ENCODE measurements around the gene TMEM187. TPM values are rescaled to one million over a fixed set of nuclear protein-coding genes. Genes with fewer than 3 reads are reported as not detected.

The TMEM187 gene
- total and polyA plus RNA-seq, 10 of the 15 experiments (the other 5 are each of a cell fraction or from before 2014, with no cell fraction given), result 0.45 to 8.5 (median 4.1) TPM

- ChIA-PET POLR2A (interaction anchor here (1.6 kb wide), 1 partner anchor 10 kb away, joined by 4 read pairs; no protein-coding TSS in a partner anchor), CTCF (interaction anchor here (1.2 to 3.8 kb wide), 3 partner anchors 8 to 13 kb away, joined by 4 to 13 read pairs (median 6); partner anchors contain the start of gene ARHGAP4), SMC1A (ENCODE audit: uncharacterized antibody, unreplicated experiment) (interaction anchor here (0.6 kb wide), 1 partner anchor 370 kb away, joined by 3 read pairs; no protein-coding TSS in a partner anchor), RAD21 (ENCODE audit: unreplicated experiment) (no interaction called here)
- Histone ChIP-seq H3K27ac (ENCODE audit: control insufficient read depth, insufficient read depth) (no peak overlapping the region), H4K20me1 (ENCODE audit: control insufficient read depth, insufficient read depth) (no peaks in the 10 kb centered on the region), H3K9me3 (replicated peaks; ENCODE audit: control insufficient read depth, insufficient read depth, low read length) (no peaks in the 10 kb centered on the region), H3K9ac (ENCODE audit: control insufficient read depth, insufficient read depth, low read length) (no peak overlapping the region), H3K4me2 (ENCODE audit: control insufficient read depth, insufficient read depth) (no peak overlapping the region), H3K27me3 (replicated peaks in 1 of 2; ENCODE audit: control insufficient read depth in 2 of 2, insufficient read depth in 2 of 2, low read length in 1 of 2) (no peaks in the 10 kb centered on the region), H3K36me3 (ENCODE audit: control insufficient read depth in 2 of 2, insufficient read depth in 2 of 2, low read length in 1 of 2) (no peaks in the 10 kb centered on the region), H3K79me2 (ENCODE audit: control insufficient read depth, insufficient read depth, low read length) (peaks cover 11% of the 10 kb centered on the region), H3K4me1 (ENCODE audit: control insufficient read depth, insufficient read depth, low read length) (no peaks in the 10 kb centered on the region), H2AFZ (ENCODE audit: control insufficient read depth, low read depth, low read length) (no peak overlapping the region), H3K4me3 (no peak overlapping the region)
- no TSS peak for BruUV-seq (replicated peaks)
- DNase-seq (ENCODE audit: low read depth, low spot score) (no peak), ATAC-seq (no peak), FAIRE-seq (no peak)
- TF ChIP-seq ASH2L (IDR thresholded peaks at IDR 0.05; ENCODE audit: borderline replicate concordance, low read depth), result no peak
- TF ChIP-seq SP1 (IDR thresholded peaks at IDR 0.05; ENCODE audit: low read depth, low read length), result no peak
- no peak for TF ChIP-seq BHLHE40 (IDR thresholded peaks at IDR 0.05; ENCODE audit: borderline replicate concordance in 1 of 2, low read depth in 2 of 2, low read length in 1 of 2)
- TF ChIP-seq MYB (IDR thresholded peaks at IDR 0.05; ENCODE audit: borderline replicate concordance, low read depth, low read length), result no peak
- TF ChIP-seq ELK1 (IDR thresholded peaks at IDR 0.05; ENCODE audit: low read depth, low read length), result no peak
- TF ChIP-seq NRF1 (conservative IDR thresholded peaks at IDR 0.05; ENCODE audit: low read depth, low read length), result no peak
- TF ChIP-seq REST (IDR thresholded peaks at IDR 0.05; ENCODE audit: low read depth, low read length), result no peak
- no peak for TF ChIP-seq CEBPB (IDR thresholded peaks at IDR 0.05; ENCODE audit: borderline replicate concordance in 1 of 2, low read depth in 2 of 2, low read length in 2 of 2)
- in situ Hi-C loops (cut with MboI) (no loop called here), intact Hi-C loops (cut with micrococcal nuclease; ENCODE audit: unreplicated experiment) (no loop called here)
- 22% methylated on average over 10 of the region's 10 CpGs for WGBS (ENCODE audit: insufficient coverage, insufficient replicate concordance, low lambda C conversion rate, missing lambda C conversion rate)
These were observed 34.2 kb upstream of the TMEM187 start for GRCh38 chrX:153938226-153938786.

All from GM12878 (cell line).